Endodermal cell (in vitro differentiated cells): ENCODE results near the gene FAM156A. TPM values are rescaled to one million over a fixed set of nuclear protein-coding genes. Genes with fewer than 3 reads are reported as not detected.

Experiments
- DNase-seq: peaks from one replicate; pipeline ENCODE4 v3.0.0-alpha.2; 2017
- H3K27ac ChIP-seq: 2 replicates; pipeline ENCODE4 v1.5.1; 2013; ENCODE audit warnings: mild to moderate bottlenecking, low read depth, low read length, moderate library complexity
- H3K27me3 ChIP-seq: 2 replicates; pipeline ENCODE4 v1.6.1; 2013; ENCODE audit warnings: mild to moderate bottlenecking, low read length, moderate library complexity; ENCODE audit not compliant: insufficient read depth, control insufficient read depth, poor library complexity, severe bottlenecking
- H3K36me3 ChIP-seq: 2 replicates; pipeline ENCODE4 v1.7.0; 2013; ENCODE audit warnings: mild to moderate bottlenecking, low read length, moderate library complexity; ENCODE audit not compliant: control insufficient read depth, insufficient read depth
- H3K4me1 ChIP-seq: one replicate; pipeline ENCODE4 v1.7.0; 2013; ENCODE audit warnings: low read length; ENCODE audit not compliant: control insufficient read depth, insufficient read depth
- H3K4me3 ChIP-seq: 2 replicates; pipeline ENCODE4 v1.5.1; 2013; ENCODE audit warnings: mild to moderate bottlenecking, low read length, moderate library complexity
- H3K9ac ChIP-seq: 2 replicates; pipeline ENCODE4 v1.6.1; 2013; ENCODE audit warnings: mild to moderate bottlenecking, low read length, moderate library complexity; ENCODE audit not compliant: poor library complexity, severe bottlenecking; ENCODE audit errors: extremely low read depth
- H3K9me3 ChIP-seq: 2 replicates; pipeline ENCODE4 v1.6.1; 2013; ENCODE audit warnings: mild to moderate bottlenecking, low read length, moderate library complexity; ENCODE audit not compliant: control insufficient read depth
- H3K27ac Mint-ChIP-seq: 2 replicates; pipeline ENCODE4 v1.8.0; 2020; ENCODE audit warnings: mixed read lengths
- H3K27me3 Mint-ChIP-seq: 2 replicates; pipeline ENCODE4 v1.8.0; 2021; ENCODE audit warnings: mild to moderate bottlenecking, mixed read lengths; ENCODE audit not compliant: insufficient read depth
- H3K36me3 Mint-ChIP-seq: 2 replicates; pipeline ENCODE4 v1.8.0; 2020; ENCODE audit warnings: low read depth, mixed read lengths
- H3K4me1 Mint-ChIP-seq: 2 replicates; pipeline ENCODE4 v1.8.0; 2020; ENCODE audit warnings: mixed read lengths
- H3K4me3 Mint-ChIP-seq: 2 replicates; pipeline ENCODE4 v1.8.0; 2020; ENCODE audit warnings: mild to moderate bottlenecking, moderate library complexity, mixed read lengths
- H3K9me3 Mint-ChIP-seq: 2 replicates; pipeline ENCODE4 v1.8.0; 2020; ENCODE audit warnings: mild to moderate bottlenecking, mixed read lengths
- CTCF ChIP-seq: fragments of 200-600 bp; sonication (generic); conservative IDR thresholded peaks from 2 replicates; pipeline ENCODE4 v1.5.0; 2021; ENCODE audit warnings: antibody characterized with exemption, mild to moderate bottlenecking
- WGBS, 2 experiments: methylation state at CpG; one replicate each; pipeline versions ENCODE4 v1.1.5 to v1.1.7; 2013; ENCODE audit warnings: missing lambda C conversion rate in 2 of 2, mixed read lengths in 1 of 2; ENCODE audit not compliant: insufficient coverage in 1 of 2, insufficient read length in 1 of 2; 5-methylcytosine and 5-hydroxymethylcytosine counted together
- total RNA-seq, 2 donors: library from RNA; stranded (reverse); fragmentation: NEBNext Ultra II Directional in 1 of 2; extraction: Animal tissue kit (Norgen Biotek cat#: 25700) in 1 of 2; gene quantifications; 2 replicates in 1 of 2; 3 replicates in 1 of 2; pipeline ENCODE4 v1.2.1, GENCODE V29; 2021

The FAM156A gene
- total RNA-seq, 2 donors from 2014 or later, result 14.0 to 21.6 TPM

GRCh38 chrX:53004038-53004437 is 45.7 kb upstream of the FAM156A start:
- Mint-ChIP-seq H3K9me3 (peaks cover 67% of the 10 kb centered on the region), H3K36me3 (no peaks in the 10 kb centered on the region), H3K27me3 (peaks cover 26% of the 10 kb centered on the region), H3K4me3 (no peak overlapping the region), H3K4me1 (no peaks in the 10 kb centered on the region), H3K27ac (no peak overlapping the region)
- H3K4me1 ChIP-seq, result no peaks in the 10 kb centered on the region
- no peak overlapping the region for H3K9ac ChIP-seq
- no peak overlapping the region for H3K27ac ChIP-seq
- no peak overlapping the region for H3K4me3 ChIP-seq
- 83 to 94% methylated on average over 1 to 4 of the region's 4 CpGs for WGBS, 2 experiments
- no peak for DNase-seq
- no peaks in the 10 kb centered on the region for H3K9me3 ChIP-seq
- no peaks in the 10 kb centered on the region for H3K36me3 ChIP-seq
- no peak for TF ChIP-seq CTCF
- H3K27me3 ChIP-seq, result no peaks in the 10 kb centered on the region

- peaks cover 28% of the 10 kb centered on the region for H3K27me3 Mint-ChIP-seq
- no peak for DNase-seq
- no peaks in the 10 kb centered on the region for H3K4me1 ChIP-seq
- 97 to 100% methylated on average over 3 of the region's 6 CpGs for WGBS, 2 experiments
- no peaks in the 10 kb centered on the region for H3K36me3 Mint-ChIP-seq
- no peak overlapping the region for H3K27ac Mint-ChIP-seq
- H3K9me3 Mint-ChIP-seq, result peaks cover 70% of the 10 kb centered on the region
- H3K4me3 Mint-ChIP-seq, result no peak overlapping the region
- H3K4me1 Mint-ChIP-seq, result no peaks in the 10 kb centered on the region
- H3K36me3 ChIP-seq, result no peaks in the 10 kb centered on the region
- no peak overlapping the region for H3K4me3 ChIP-seq
- H3K9ac ChIP-seq, result no peak overlapping the region
- H3K27ac ChIP-seq, result no peak overlapping the region
- no peaks in the 10 kb centered on the region for H3K27me3 ChIP-seq
- H3K9me3 ChIP-seq, result no peaks in the 10 kb centered on the region
- no peak for TF ChIP-seq CTCF
Observed at GRCh38 chrX:53003111-53003510, 44.8 kb upstream of the FAM156A start.

DNA sequence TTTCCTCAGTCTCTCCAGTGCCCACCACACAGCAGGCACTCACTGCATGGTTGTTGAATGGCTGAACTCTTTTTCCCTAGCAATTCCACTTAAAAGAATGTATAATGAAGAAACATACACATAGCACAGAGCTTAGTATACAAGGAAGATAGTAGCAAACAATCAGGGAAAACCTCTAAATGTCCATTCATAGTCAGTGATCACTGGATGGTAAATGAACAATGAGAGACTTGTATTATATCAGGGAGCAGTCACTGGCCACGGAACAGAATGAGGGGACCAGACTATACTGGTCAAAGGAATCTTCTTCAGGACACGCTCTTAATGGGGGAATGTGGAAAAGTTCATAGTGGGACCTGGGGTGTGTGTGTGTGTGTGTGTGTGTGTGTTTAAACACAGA is 43.6 kb upstream of the FAM156A start:
- Histone ChIP-seq H3K4me1 (no peaks in the 10 kb centered on the region), H3K4me3 (no peak overlapping the region), H3K27me3 (no peaks in the 10 kb centered on the region), H3K9ac (no peak overlapping the region), H3K27ac (no peak overlapping the region), H3K36me3 (no peaks in the 10 kb centered on the region), H3K9me3 (no peaks in the 10 kb centered on the region)
- no peak overlapping the region for H3K4me3 Mint-ChIP-seq
- H3K4me1 Mint-ChIP-seq, result no peaks in the 10 kb centered on the region
- peaks cover 28% of the 10 kb centered on the region for H3K27me3 Mint-ChIP-seq
- DNase-seq, result no peak
- no peaks in the 10 kb centered on the region for H3K36me3 Mint-ChIP-seq
- H3K27ac Mint-ChIP-seq, result no peak overlapping the region
- TF ChIP-seq CTCF, result no peak
- H3K9me3 Mint-ChIP-seq, result peaks cover 64% of the 10 kb centered on the region
- 90% methylated on average over 2 of the region's 2 CpGs; no CpG with 5 or more reads in 1 of the 2 experiments for WGBS, 2 experiments
